Breast epithelium (tissue), 3 donors: Measurements from ENCODE around the gene ST7L.

ENCODE experiments used
- POLR2A ChIP-seq: fragments of 450-650 bp; IDR thresholded peaks from one replicate; pipeline ENCODE4 v1.6.1; 2016; ENCODE audit warnings: antibody characterized with exemption, mild to moderate bottlenecking, moderate library complexity
- TF ChIP-seq, protein P1 (sequence below), 3 donors: fragments of 450-650 bp; IDR thresholded peaks; one replicate each; pipeline ENCODE4 v1.5.1; 2016 to 2017; ENCODE audit warnings: antibody characterized with exemption in 3 of 3, mild to moderate bottlenecking in 3 of 3, moderate library complexity in 3 of 3

- TF ChIP-seq, protein P1, sequence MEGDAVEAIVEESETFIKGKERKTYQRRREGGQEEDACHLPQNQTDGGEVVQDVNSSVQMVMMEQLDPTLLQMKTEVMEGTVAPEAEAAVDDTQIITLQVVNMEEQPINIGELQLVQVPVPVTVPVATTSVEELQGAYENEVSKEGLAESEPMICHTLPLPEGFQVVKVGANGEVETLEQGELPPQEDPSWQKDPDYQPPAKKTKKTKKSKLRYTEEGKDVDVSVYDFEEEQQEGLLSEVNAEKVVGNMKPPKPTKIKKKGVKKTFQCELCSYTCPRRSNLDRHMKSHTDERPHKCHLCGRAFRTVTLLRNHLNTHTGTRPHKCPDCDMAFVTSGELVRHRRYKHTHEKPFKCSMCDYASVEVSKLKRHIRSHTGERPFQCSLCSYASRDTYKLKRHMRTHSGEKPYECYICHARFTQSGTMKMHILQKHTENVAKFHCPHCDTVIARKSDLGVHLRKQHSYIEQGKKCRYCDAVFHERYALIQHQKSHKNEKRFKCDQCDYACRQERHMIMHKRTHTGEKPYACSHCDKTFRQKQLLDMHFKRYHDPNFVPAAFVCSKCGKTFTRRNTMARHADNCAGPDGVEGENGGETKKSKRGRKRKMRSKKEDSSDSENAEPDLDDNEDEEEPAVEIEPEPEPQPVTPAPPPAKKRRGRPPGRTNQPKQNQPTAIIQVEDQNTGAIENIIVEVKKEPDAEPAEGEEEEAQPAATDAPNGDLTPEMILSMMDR (IDR thresholded peaks at IDR 0.05) = no peak
- no peak for TF ChIP-seq POLR2A
These were observed 19.1 kb upstream of the ST7L start for GRCh38 chr1:112638110-112638428.
